ENCODE data around the gene GALR1. TPM values are rescaled to one million over a fixed set of nuclear protein-coding genes. Genes with fewer than 3 reads are reported as not detected.

Gene GALR1
- total and polyA plus RNA-seq, 2 donors (not counting 3 experiments of a cell fraction or from before 2014, with no cell fraction given) = not detected

- POLR2A ChIA-PET = no interaction called here
Observed at GRCh38 chr18:77323640-77324299, 74.1 kb downstream of the GALR1 start.

More at GRCh38 chr18:77323640-77324299, 74.1 kb downstream of the GALR1 start:
- Histone ChIP-seq H3K9me1 (replicated peaks; ENCODE audit: control insufficient read depth, extremely low read depth, insufficient read depth, low read length) (no peaks in the 10 kb centered on the region), H3K9me3 (replicated peaks; ENCODE audit: control insufficient read depth, insufficient read depth, low read length) (peaks cover 7% of the 10 kb centered on the region), H3K4me3 (replicated peaks in 1 of 3; ENCODE audit: insufficient read depth in 1 of 3, low read depth in 1 of 3, low read length in 3 of 3) (no peak overlapping the region), H3K9ac (replicated peaks; ENCODE audit: extremely low read depth, insufficient read depth, low read length) (no peak overlapping the region), H2AFZ (ENCODE audit: low read depth, low read length) (no peak overlapping the region), H3K4me1 (ENCODE audit: control insufficient read depth, extremely low read depth, insufficient read depth, low read length) (no peaks in the 10 kb centered on the region), H3K79me2 (ENCODE audit: control insufficient read depth, insufficient read depth, low read length) (no peaks in the 10 kb centered on the region), H3K36me3 (ENCODE audit: control insufficient read depth in 2 of 2, extremely low read depth in 1 of 2, insufficient read depth in 2 of 2, low read length in 2 of 2) (no peaks in the 10 kb centered on the region), H3K27me3 (ENCODE audit: control insufficient read depth in 2 of 2, insufficient read depth in 2 of 2, low read length in 2 of 2) (no peaks in the 10 kb centered on the region), H3K4me2 (ENCODE audit: insufficient read depth, low read length) (no peak overlapping the region), H4K20me1 (replicated peaks; ENCODE audit: control insufficient read depth, extremely low read depth, insufficient read depth, low read length) (no peaks in the 10 kb centered on the region), H3K27ac (ENCODE audit: insufficient read depth, low read depth, low read length) (no peak overlapping the region)
- dilution Hi-C loops (cut with MboI; ENCODE audit: extremely low pct_ligation_motif_present, low sequenced_read_pairs) = no loop called here
- intact Hi-C loops (cut with micrococcal nuclease) = no loop called here
- DNase-seq (ENCODE audit: low read depth, low spot score) (no peak), FAIRE-seq (no peak)
- CTCF ChIA-PET = no interaction called here
- no peak for TF ChIP-seq MYC (IDR thresholded peaks at IDR 0.05; ENCODE audit: low read depth, low read length)
- no peak for TF ChIP-seq POLR2A (IDR thresholded peaks at IDR 0.05; ENCODE audit: low read depth, low read length)
- TF ChIP-seq EZH2 (IDR thresholded peaks at IDR 0.05; ENCODE audit: borderline replicate concordance, low read depth, low read length, severe bottlenecking) = no peak
- TF ChIP-seq MAX (IDR thresholded peaks at IDR 0.05; ENCODE audit: insufficient read depth, insufficient read length) = no peak
- no peak for TF ChIP-seq POLR2AphosphoS5 (IDR thresholded peaks at IDR 0.05; ENCODE audit: insufficient read depth, low read depth, low read length)
- no peak for TF ChIP-seq JUN (IDR thresholded peaks at IDR 0.05; ENCODE audit: borderline replicate concordance, insufficient read depth, insufficient read length, low read depth)
- no peak for TF ChIP-seq GATA2 (IDR thresholded peaks at IDR 0.05; ENCODE audit: insufficient read depth, insufficient read length, low read depth, low read length)
- no peak for TF ChIP-seq CTCF (IDR thresholded peaks at IDR 0.05; ENCODE audit: extremely low read depth in 1 of 2, insufficient read depth in 1 of 2, low read depth in 1 of 2, low read length in 2 of 2)
- TF ChIP-seq FOS (IDR thresholded peaks at IDR 0.05; ENCODE audit: borderline replicate concordance, insufficient read depth, low read length) = no peak
- no TSS peak for BruUV-seq (replicated peaks)

Other genes starting within 250 kb of the GALR1 start
- gene MBP, start 117.1 kb upstream of the GALR1 start, total RNA-seq = 1.7 and 4.0 TPM in 2 replicates
- gene MBP, start 117.1 kb upstream of the GALR1 start, polyA plus RNA-seq = 2.0 and 2.3 TPM in 2 replicates

All from endothelial cell of umbilical vein (primary cell).